Tibial artery (tissue), 4 donors: ENCODE results near the gene UMODL1.

Experiments used
- DNase-seq, 2 donors: peaks; one replicate each; pipeline ENCODE4 v3.0.0-alpha.2; 2019
- H3K27ac ChIP-seq, 2 donors: fragments of 200-600 bp; sonication (generic) in 1 of 2; 1 replicate in 1 of 2; 2 replicates in 1 of 2; pipeline ENCODE4 v1.5.1; 2018 to 2019; ENCODE audit warnings: mild to moderate bottlenecking in 1 of 2
- H3K27me3 ChIP-seq, 2 donors: fragments of 200-600 bp; sonication (generic) in 1 of 2; one replicate each; pipeline versions ENCODE4 v1.5.1 to v1.6.0; 2016 to 2019
- H3K36me3 ChIP-seq, 3 donors: fragments of 200-600 bp; sonication (generic) in 2 of 3; one replicate each; pipeline ENCODE4 v1.5.1; 2016 to 2019; ENCODE audit warnings: mild to moderate bottlenecking in 2 of 3
- H3K4me1 ChIP-seq, 4 donors: fragments of 200-600 bp; sonication (generic) in 2 of 4; 1 replicate in 3 of 4; 2 replicates in 1 of 4; pipeline ENCODE4 v1.5.1; 2016 to 2019
- H3K4me3 ChIP-seq, 2 donors: fragments of 200-600 bp; sonication (generic) in 1 of 2; 1 replicate in 1 of 2; 2 replicates in 1 of 2; pipeline ENCODE4 v1.5.1; 2018 to 2019; ENCODE audit warnings: mild to moderate bottlenecking in 2 of 2
- H3K9me3 ChIP-seq, 3 donors: fragments of 200-600 bp; sonication (generic) in 1 of 3; one replicate each; pipeline ENCODE4 v1.5.1; 2016 to 2019
- intact Hi-C: fragments of 100-400 bp; cut with DNase I; formaldehyde crosslinking; loops from one replicate; pipeline ENCODE4 v1.15.0; 2023; ENCODE audit warnings: low total_unique reads
- TF ChIP-seq, protein P1 (sequence below), 2 experiments: fragments of 200-600 bp in 1 of 2; fragments of 450-650 bp in 1 of 2; IDR thresholded peaks; one replicate each; pipeline ENCODE4 v1.5.1; 2017 to 2019; ENCODE audit warnings: antibody characterized with exemption in 2 of 2, mild to moderate bottlenecking in 1 of 2, moderate library complexity in 1 of 2

The UMODL1 gene

DNA sequence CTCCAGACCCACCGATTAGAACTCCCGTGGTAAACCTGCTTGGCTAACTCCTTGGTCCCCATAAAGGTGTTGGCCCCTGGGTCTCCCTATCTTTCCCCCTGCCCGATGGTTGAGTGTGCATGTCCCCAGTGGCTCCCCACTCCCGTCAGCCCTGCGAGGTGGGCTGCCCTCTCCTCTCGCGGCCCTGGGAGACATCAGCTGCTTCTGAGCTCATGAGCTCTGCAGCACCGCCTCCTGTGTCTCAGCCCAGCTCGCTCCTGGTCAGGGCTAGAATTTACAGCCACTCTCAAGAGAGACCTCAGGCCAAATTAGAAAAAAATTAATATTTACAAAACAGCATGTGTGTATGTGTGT lies 45.1 kb upstream of the UMODL1 start:
- Histone ChIP-seq H3K36me3 (no peaks in the 10 kb centered on the region), H3K9me3 (no peaks in the 10 kb centered on the region), H3K4me1 (no peaks in the 10 kb centered on the region), H3K27ac (no peak overlapping the region), H3K27me3 (peaks cover 0 to 2% of the 10 kb centered on the region in 2 donors), H3K4me3 (no peak overlapping the region)
- DNase-seq, result peak in 1 of 2 donors; percentile 53
- intact Hi-C loops, result no loop called here
- TF ChIP-seq, protein P1, sequence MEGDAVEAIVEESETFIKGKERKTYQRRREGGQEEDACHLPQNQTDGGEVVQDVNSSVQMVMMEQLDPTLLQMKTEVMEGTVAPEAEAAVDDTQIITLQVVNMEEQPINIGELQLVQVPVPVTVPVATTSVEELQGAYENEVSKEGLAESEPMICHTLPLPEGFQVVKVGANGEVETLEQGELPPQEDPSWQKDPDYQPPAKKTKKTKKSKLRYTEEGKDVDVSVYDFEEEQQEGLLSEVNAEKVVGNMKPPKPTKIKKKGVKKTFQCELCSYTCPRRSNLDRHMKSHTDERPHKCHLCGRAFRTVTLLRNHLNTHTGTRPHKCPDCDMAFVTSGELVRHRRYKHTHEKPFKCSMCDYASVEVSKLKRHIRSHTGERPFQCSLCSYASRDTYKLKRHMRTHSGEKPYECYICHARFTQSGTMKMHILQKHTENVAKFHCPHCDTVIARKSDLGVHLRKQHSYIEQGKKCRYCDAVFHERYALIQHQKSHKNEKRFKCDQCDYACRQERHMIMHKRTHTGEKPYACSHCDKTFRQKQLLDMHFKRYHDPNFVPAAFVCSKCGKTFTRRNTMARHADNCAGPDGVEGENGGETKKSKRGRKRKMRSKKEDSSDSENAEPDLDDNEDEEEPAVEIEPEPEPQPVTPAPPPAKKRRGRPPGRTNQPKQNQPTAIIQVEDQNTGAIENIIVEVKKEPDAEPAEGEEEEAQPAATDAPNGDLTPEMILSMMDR (IDR thresholded peaks at IDR 0.05), result no peak

DNA sequence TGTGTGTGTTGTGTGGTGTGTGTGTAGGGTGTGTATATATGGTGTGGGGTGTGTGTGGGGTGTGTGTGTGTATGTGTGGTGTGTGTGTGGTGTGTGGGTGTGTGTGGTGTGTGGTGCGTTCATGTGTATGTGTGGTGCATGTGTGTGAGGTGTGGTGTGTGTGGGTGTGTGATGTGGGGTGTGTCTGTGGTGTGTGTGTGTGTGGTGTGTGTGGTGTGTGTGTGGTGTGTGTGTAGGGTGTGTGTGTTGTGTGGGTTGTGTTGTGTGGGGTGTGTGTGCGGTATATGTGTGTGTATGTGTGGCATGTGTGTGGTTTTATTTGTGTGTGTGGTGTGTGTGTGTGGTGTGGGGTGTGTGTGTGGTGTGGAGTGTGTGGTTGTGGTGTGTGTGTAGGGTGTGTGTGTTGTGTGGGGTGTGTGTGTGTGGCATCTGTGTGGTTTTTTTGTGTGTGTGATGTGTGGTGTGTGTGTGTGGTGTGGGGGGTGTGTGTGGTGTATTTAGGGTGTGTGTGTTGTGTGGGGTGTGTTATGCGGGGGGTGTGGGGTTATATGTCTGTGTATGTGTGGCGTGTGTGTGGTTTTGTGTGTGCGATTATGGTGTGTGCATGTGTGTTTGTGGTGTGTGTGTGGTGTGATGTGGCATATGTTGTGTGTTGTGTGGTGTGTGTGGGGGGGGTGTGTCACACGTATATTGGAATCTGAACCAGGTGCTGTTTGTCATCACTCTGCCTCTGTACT lies 43.9 kb upstream of the UMODL1 start:
- Histone ChIP-seq H3K9me3 (no peaks in the 10 kb centered on the region), H3K27ac (no peak overlapping the region), H3K27me3 (no peaks in the 10 kb centered on the region), H3K36me3 (no peaks in the 10 kb centered on the region), H3K4me1 (peaks cover 0 to 4% (median 0%) of the 10 kb centered on the region in 4 donors), H3K4me3 (no peak overlapping the region)
- peak in 1 of 2 donors; percentile 19 for DNase-seq
- intact Hi-C loops, result no loop called here
- TF ChIP-seq, protein P1 (IDR thresholded peaks at IDR 0.05), result no peak

DNA sequence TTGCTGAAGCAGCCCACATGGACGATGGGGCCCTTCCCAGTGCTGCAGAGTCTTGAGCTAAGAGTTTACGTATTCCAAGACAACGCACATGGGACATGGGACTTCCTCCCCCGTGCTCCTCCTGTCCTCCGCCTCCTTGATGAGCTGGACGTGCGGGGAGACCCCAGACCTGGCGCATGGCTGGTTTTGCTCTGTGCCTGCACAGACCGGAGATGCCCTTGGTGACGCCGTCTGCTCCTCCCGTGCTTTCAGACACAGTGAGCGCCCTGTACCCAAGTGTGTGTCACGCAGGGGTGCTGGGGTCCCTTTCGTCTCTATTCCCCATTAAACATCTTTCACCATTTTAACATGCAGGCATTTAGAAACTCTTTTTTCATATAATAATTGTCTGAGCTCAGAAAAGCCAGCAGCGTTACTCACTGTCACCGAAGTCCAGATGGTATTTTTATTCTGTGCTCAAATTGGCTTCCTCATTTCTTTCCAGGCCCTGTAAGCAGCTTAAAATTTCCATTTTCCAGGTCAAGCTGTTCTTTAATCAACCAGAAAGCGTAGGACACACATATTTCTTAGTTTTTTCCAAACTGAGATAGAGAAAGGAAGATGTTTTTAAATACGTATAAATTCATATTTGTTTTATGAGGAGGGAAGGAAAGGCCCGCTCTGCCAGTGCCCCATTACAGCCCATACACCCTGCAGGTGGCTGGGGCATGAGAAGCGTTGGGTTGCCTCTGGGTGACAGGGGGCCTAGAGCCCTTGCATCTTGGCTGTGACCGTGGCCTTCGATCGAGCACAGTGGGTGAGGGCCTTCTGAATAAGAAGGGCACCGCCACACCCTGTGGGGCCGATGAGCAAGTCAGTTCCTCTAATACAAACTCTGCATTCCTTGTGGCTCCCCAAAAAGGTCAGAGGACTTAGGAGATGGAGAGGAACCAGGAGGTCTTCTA lies 43.0 kb upstream of the UMODL1 start:
- TF ChIP-seq, protein P1 (IDR thresholded peaks at IDR 0.05), result no peak
- intact Hi-C loops, result no loop called here
- Histone ChIP-seq H3K9me3 (no peaks in the 10 kb centered on the region), H3K36me3 (no peaks in the 10 kb centered on the region), H3K27ac (peak overlapping the region in 1 of 2 donors; percentile 24), H3K27me3 (no peaks in the 10 kb centered on the region), H3K4me1 (peaks cover 0 to 4% (median 0%) of the 10 kb centered on the region in 4 donors), H3K4me3 (no peak overlapping the region)
- peak in 1 of 2 donors; percentile 57 for DNase-seq

DNA sequence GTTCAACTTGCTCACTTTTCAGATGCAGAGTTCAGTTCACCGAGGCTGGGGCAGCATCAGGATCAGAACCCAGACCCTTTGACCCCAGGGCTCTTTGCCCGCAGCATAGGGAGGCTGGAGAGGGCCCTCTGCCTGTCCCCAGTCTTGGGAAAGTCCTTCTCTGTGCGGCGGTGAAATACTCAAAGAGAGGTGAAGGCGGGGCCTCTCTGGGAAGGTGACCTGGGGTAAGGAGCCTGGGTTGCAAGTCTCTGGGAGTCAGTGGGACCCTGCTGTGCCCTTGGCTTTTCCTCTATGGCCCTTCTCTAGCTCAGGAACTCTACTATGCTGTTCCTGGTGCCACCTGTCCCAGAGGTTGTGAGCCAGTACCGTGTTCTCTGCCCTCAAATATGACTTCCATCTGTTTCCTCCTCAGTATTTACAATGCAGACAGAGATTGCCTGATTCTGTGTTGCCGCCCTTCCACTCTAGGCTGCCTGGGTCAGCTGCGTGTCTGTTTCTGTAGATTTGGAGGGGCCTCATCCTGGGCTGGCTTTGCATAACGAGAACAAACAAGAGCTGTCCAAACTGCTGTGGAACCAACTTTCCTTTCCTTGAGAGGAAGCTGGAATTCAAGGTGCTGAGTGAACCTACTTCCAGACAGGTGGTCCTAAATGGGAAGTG lies 42.2 kb upstream of the UMODL1 start:
- Histone ChIP-seq H3K27me3 (no peaks in the 10 kb centered on the region), H3K4me1 (peaks cover 0 to 4% (median 0%) of the 10 kb centered on the region in 4 donors), H3K9me3 (no peaks in the 10 kb centered on the region), H3K27ac (peak overlapping the region in 1 of 2 donors; percentile 24), H3K4me3 (no peak overlapping the region), H3K36me3 (no peaks in the 10 kb centered on the region)
- intact Hi-C loops, result no loop called here
- DNase-seq, result peak in 1 of 2 donors; percentile 45
- TF ChIP-seq, protein P1 (IDR thresholded peaks at IDR 0.05), result no peak

DNA sequence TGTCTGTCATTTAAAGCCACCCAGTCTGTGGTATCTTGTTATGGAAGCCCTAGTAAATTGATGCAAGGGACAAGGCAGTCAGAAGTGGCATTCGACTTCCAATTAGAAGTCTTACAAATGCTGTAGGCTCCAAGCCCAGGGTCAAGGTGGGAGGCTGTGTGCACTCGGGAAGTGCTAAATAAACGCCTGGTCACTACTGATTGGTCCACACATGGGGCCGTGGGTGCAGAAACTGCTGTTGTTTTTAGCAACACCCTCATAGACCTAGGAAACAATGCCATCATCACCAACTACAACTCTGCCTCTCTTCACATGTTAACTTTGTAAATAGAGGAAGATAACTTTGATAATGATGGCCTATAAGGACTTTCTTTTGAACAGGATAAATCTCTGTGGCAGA lies 40.8 kb upstream of the UMODL1 start:
- Histone ChIP-seq H3K4me3 (no peak overlapping the region), H3K27ac (no peak overlapping the region), H3K4me1 (peaks cover 0 to 4% (median 0%) of the 10 kb centered on the region in 4 donors), H3K9me3 (no peaks in the 10 kb centered on the region), H3K27me3 (no peaks in the 10 kb centered on the region), H3K36me3 (no peaks in the 10 kb centered on the region)
- TF ChIP-seq, protein P1 (IDR thresholded peaks at IDR 0.05), result no peak
- DNase-seq, result peak in 1 of 2 donors; percentile 25
- intact Hi-C loops, result no loop called here
